Heart left ventricle (tissue), 13 donors: ENCODE results near the gene CDK1.

Experiments used
- CTCF ChIP-seq, 12 donors: fragments of 200-600 bp; sonication (generic) in 4 of 12; IDR thresholded peaks; one replicate each; pipeline versions ENCODE4 v1.5.0 to v1.8.0; 2018 to 2022; ENCODE audit warnings: antibody characterized with exemption in 12 of 12, mild to moderate bottlenecking in 5 of 12
- POLR2A ChIP-seq, 2 donors: fragments of 450-650 bp; IDR thresholded peaks; one replicate each; pipeline ENCODE4 v1.6.1; 2017; ENCODE audit warnings: antibody characterized with exemption in 2 of 2, mild to moderate bottlenecking in 2 of 2, moderate library complexity in 2 of 2
- donor health status: ischemic (EF 13 %, LVEDD 7.1; RV severe dilation, severe dysfunction).
- donor health status: DM: no; HTN: yes; CAD: no.
- donor health status: DM: no; HTN: no; CAD: no.
- donor health status: ischemic (EF 25% LVEDD 6.9; RV normal size, moderate dysfunction).
- donor health status: ischemic (EF 25% LVEDD 5.7; RV mildly dilated, moderate dysfunction).
- donor health status: ischemic (EF 35%, LVEDD 5.7; RV mildly dilated, moderate dysfunction).
- donor health status: nonischemic (EF 11% LVEDD 7.7; RV severe dilation, severe dysfunction).
- donor health status: DM: yes; HTN: yes; CAD: no.
- donor health status: PGD.
- donor health status: ischemic (EF 29% LVEDD 5.4; RV normal size, mild dysfunction).
- donor health status: nonischemic (EF 23%, LVEDD 6.1; RV moderate dilation, normal function).

- no peak for TF ChIP-seq CTCF (IDR thresholded peaks at IDR 0.05)
- no peak for TF ChIP-seq POLR2A (IDR thresholded peaks at IDR 0.05)
Observed at GRCh38 chr10:60731134-60731885, 47.0 kb upstream of the CDK1 start.
